Hematopoietic multipotent progenitor cell (in vitro differentiated cells): ENCODE measurements around the gene BPTF. TPM values are rescaled to one million over a fixed set of nuclear protein-coding genes. Genes with fewer than 3 reads are reported as not detected.
"Not testable (repeated sequence)": the region's sequence is repeated elsewhere in the genome, so short reads cannot be mapped to it uniquely, and the experiment has no call there.

Experiments used
- DNase-seq, 3 donors: peaks; one replicate each; pipeline ENCODE4 v3.0.0-alpha.2; 2011 to 2015; ENCODE audit warnings: low read depth in 2 of 3, low spot score in 2 of 3
- total RNA-seq: library from RNA; depleted of rRNA; stranded (reverse); fragments of >200 nt; gene quantifications from one replicate; pipeline ENCODE4 v1.2.3, GENCODE V29; 2012

Gene BPTF
- total RNA-seq, 1 donor, result 116 TPM

DNA sequence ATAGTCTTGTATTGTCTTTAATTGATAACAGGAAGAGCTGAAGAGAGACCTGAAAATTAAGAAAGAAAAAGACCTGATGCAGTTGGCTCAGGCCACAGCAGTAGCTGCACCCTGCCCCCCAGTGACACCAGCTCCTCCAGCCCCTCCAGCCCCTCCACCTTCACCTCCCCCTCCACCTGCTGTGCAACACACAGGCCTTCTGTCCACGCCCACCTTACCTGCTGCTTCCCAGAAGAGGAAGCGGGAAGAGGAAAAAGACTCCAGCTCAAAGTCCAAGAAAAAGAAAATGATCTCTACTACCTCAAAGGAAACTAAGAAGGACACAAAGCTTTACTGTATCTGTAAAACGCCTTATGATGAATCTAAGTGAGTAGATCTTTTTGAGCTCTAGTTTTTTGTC is 134.2 kb downstream of the BPTF start:
- no peak for DNase-seq

GRCh38 chr17:67960276-67960675 is 135.0 kb downstream of the BPTF start:
- DNase-seq, result not testable (repeated sequence)

- DNase-seq, result not testable (repeated sequence)
Measured at GRCh38 chr17:67962156-67962555, 136.9 kb downstream of the BPTF start.

GRCh38 chr17:67963145-67963572 is 137.9 kb downstream of the BPTF start:
- peak; percentile 35 to 84 (median 59) for DNase-seq

- no peak for DNase-seq
Measured at GRCh38 chr17:67970783-67971182, 145.5 kb downstream of the BPTF start.

DNA sequence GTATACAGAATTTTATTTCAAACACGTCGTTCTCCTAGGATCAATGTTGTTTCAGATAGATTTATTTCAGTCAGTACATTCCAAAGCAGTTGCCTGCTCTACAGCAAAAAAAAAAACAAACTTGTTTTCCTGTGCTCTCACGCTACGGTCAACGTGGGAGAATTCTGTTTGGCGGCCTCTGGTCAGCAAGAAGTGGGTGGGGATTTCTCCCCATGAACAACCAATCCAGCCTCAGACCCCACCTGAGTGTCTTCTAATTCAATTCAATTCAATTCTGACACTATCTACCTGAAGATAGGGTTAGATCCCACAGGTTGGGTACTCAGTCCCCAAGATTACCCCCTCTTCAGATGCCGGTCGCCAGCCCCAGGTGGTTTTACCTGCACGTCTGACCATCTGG is 148.9 kb downstream of the BPTF start:
- no peak for DNase-seq

- DNase-seq, result no peak
Measured at GRCh38 chr17:67974598-67975066, 149.3 kb downstream of the BPTF start.

- DNase-seq, result not testable (repeated sequence)
Measured at GRCh38 chr17:67976306-67976705, 151.0 kb downstream of the BPTF start.

- DNase-seq, result no peak
Measured at GRCh38 chr17:67980456-67980855, 155.2 kb downstream of the BPTF start.

GRCh38 chr17:67980883-67981282 is 155.6 kb downstream of the BPTF start:
- not testable (repeated sequence) for DNase-seq

GRCh38 chr17:67982034-67982640 is 156.8 kb downstream of the BPTF start:
- DNase-seq, result no peak

DNA sequence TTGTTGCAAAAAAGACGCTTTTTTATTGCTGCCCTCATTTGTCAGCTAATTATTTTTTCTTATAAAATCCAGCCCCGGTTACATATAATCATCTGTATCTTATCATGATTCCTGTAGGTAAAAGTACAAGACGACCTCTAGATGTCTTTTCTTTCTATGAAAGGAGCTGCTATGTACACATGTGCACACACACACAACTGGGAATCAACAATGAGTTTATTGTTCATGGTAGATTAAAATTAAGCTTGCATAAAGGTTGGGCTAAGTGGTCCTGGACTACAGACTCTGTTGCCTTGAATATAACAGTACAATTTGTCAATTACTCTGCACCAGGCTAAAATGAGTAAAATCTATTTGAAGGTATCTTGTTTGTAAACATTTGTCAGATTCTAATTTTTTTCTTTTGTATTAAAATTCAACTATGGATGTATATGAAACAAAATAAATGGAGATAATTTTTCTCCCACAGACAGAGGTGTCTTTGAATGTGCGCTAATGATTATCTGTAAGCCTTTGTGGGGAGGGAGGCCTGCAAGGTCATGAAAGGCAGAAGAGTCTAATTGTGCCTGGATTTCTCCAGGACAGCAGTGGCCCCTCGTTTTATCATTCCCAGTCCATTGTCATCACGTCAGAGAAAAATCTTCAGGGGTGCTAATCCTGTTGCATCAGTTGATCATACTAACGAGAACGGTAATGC is 157.5 kb downstream of the BPTF start:
- DNase-seq, result no peak

GRCh38 chr17:67983383-67983688 is 158.0 kb downstream of the BPTF start:
- no peak for DNase-seq

GRCh38 chr17:67990909-67991308 is 165.6 kb downstream of the BPTF start:
- no peak for DNase-seq

GRCh38 chr17:67992548-67993152 is 167.3 kb downstream of the BPTF start:
- DNase-seq, result peak in 2 of 3 donors; percentile 44 to 45

DNA sequence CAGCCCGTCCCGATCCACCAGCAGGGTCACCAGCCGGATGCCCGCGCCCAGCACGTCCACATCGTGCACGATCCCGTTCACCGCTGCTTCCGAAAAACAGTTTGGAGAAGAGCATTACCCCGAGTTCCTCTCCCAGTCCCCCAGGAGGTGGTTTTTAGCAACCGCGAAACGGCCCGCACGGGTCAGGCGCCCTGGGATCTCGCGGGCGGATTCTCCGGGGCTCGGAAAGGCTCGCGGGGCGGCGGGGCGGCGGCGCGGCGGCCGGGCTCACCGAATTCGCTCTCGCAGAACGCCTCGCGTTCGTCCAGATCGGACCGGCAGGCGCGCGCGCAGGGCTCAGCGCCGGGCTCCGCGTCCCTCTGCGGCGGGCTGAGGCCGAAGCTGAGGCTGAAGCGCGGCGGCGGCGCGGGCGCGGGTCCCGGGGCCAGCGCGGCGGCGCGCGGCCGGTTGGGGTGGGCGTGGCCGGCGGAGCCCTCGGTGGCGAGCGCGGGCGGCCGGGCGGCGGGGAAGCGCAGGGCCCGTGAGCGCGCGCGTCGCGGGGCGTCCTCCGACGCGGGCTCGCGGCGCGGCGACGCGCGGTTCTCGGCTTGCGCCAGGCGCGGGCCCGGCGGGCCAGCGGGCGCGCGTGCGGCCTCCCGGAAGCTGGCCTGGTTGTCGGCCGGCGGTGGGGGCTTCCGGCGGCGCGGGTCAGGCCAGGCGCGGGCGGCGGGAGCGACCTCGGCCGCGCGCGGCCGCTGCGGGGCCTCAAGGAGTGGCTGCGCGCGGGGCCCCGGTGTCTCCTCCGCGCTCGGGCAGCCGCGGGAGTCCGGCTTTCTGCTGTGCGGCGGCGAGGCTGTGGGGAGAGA is 168.1 kb downstream of the BPTF start:
- peak; percentile 46 to 77 (median 75) for DNase-seq

- peak in 1 of 3 donors; percentile 24 for DNase-seq
Measured at GRCh38 chr17:67993998-67994361, 168.7 kb downstream of the BPTF start.

DNA sequence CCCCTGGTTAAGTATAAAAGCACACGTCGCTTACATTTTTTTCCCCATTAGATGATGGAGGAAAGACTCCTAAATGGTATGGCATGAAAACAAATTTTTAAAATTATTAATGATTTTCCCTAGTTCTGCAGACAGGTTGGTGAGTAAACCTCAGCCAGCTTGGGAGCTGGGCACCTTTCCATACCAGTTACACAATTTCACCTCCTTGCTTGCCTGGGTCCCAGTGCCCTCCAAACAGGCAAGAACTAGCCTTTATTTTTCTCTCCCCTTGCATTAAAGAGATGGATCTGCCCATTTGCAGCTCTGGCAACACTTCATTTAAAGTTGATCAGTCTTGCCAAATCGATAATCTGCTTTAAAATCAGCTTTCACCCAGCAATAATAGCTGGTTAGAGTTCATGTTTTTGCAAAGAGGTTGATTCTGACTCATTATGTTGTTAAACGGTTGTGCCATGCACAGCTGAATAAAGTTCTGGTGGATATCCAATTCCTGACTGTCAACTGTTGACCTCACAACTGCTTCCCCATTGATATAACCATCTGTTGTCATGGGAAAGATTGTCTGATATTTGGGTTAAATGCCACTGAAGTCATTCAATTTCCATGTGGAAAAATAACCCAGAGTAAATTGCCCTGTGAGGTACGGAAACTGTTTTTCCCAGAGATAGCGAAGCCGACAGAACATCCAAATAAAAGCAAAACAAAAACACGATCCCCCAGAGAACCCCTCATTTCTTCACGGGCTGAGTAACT is 169.7 kb downstream of the BPTF start:
- peak in 1 of 3 donors; percentile 19 for DNase-seq

- peak in 1 of 3 donors; percentile 17 for DNase-seq
Measured at GRCh38 chr17:67995570-67996263, 170.4 kb downstream of the BPTF start.
